NT2/D1 (cell line): Measurements from ENCODE around the gene MYO5C.

Experiments
- SUZ12 ChIP-seq: IDR thresholded peaks from 2 replicates; pipeline ENCODE4 v1.6.1; 2011; ENCODE audit not compliant: insufficient read length, insufficient read depth; ENCODE audit errors: extremely low read depth
- ZNF274 ChIP-seq: IDR thresholded peaks from 2 replicates; pipeline ENCODE4 v1.6.1; 2011; ENCODE audit warnings: mild to moderate bottlenecking, low read depth, low read length

GRCh38 chr15:52162876-52163275 is 132.7 kb downstream of the MYO5C start:
- TF ChIP-seq SUZ12 = no peak
- TF ChIP-seq ZNF274 = no peak
